ENCODE results near the gene KCNF1. TPM values are rescaled to one million over a fixed set of nuclear protein-coding genes. Genes with fewer than 3 reads are reported as not detected.
"Not testable (repeated sequence)": the region's sequence is repeated elsewhere in the genome, so short reads cannot be mapped to it uniquely, and the experiment has no call there.

The KCNF1 gene
- total RNA-seq, 1 experiment from 2014 or later: 1.2 TPM

- no peak for TF ChIP-seq ATF6 (CRISPR knock-in tag; IDR thresholded peaks at IDR 0.05)
- TF ChIP-seq ZNF138 (CRISPR knock-in tag; conservative IDR thresholded peaks at IDR 0.05): no peak
- TF ChIP-seq IRF1 (CRISPR knock-in tag; IDR thresholded peaks at IDR 0.05): no peak
- TF ChIP-seq E2F1 (CRISPR knock-in tag; IDR thresholded peaks at IDR 0.05): no peak
- no peak for TF ChIP-seq SP1 (CRISPR knock-in tag; conservative IDR thresholded peaks at IDR 0.05)
- TF ChIP-seq SMAD3 (CRISPR knock-in tag; IDR thresholded peaks at IDR 0.05; ENCODE audit: borderline replicate concordance): no peak
- TF ChIP-seq ARID4B (CRISPR knock-in tag; IDR thresholded peaks at IDR 0.05; ENCODE audit: borderline replicate concordance): no peak
- no peak for TF ChIP-seq CDX4 (CRISPR knock-in tag; IDR thresholded peaks at IDR 0.05; ENCODE audit: borderline replicate concordance)
- no peak for TF ChIP-seq EMX1 (CRISPR knock-in tag; IDR thresholded peaks at IDR 0.05)
- TF ChIP-seq NFATC4 (CRISPR knock-in tag; IDR thresholded peaks at IDR 0.05): no peak
- no peak for TF ChIP-seq MYBL2 (CRISPR knock-in tag; IDR thresholded peaks at IDR 0.05)
- no peak for TF ChIP-seq HMGXB4 (CRISPR knock-in tag; IDR thresholded peaks at IDR 0.05)
These were observed 44.5 kb downstream of the KCNF1 start (continued) for GRCh38 chr2:10956006-10956790.

- CTCF ChIA-PET: interaction anchor here (2.2 kb wide), 1 partner anchor 125 kb away, joined by 7 read pairs; no protein-coding TSS in a partner anchor
- H3K27ac Mint-ChIP-seq: no peak overlapping the region
- POLR2A ChIA-PET: no interaction called here
- no peak for TF ChIP-seq ETV6 (CRISPR knock-in tag; IDR thresholded peaks at IDR 0.05)
- no peak for TF ChIP-seq SMAD3 (CRISPR knock-in tag; IDR thresholded peaks at IDR 0.05; ENCODE audit: borderline replicate concordance)
- H3K4me3 Mint-ChIP-seq: no peak overlapping the region
- peaks cover 7% of the 10 kb centered on the region for H3K9me3 Mint-ChIP-seq
- H3K27me3 Mint-ChIP-seq (ENCODE audit: low read depth): no peaks in the 10 kb centered on the region
- DNase-seq (ENCODE audit: low spot score): no peak
- H3K4me1 Mint-ChIP-seq: peaks cover 8% of the 10 kb centered on the region
- peaks cover 6% of the 10 kb centered on the region for H3K36me3 Mint-ChIP-seq
- no peak for ATAC-seq
These were observed 45.7 kb downstream of the KCNF1 start for GRCh38 chr2:10957391-10957790.

- H3K4me3 Mint-ChIP-seq; H3K9me3 Mint-ChIP-seq; POLR2A ChIA-PET; ATAC-seq; H3K36me3 Mint-ChIP-seq; H3K27me3 Mint-ChIP-seq (ENCODE audit: low read depth); H3K27ac Mint-ChIP-seq; H3K4me1 Mint-ChIP-seq; DNase-seq (ENCODE audit: low spot score): not testable (repeated sequence)
- CTCF ChIA-PET: interaction anchor here (2.2 kb wide), 1 partner anchor 126 kb away, joined by 7 read pairs; no protein-coding TSS in a partner anchor
These were observed 46.7 kb downstream of the KCNF1 start for GRCh38 chr2:10958452-10958851.
